Head of caudate nucleus (tissue), 42 donors: ENCODE data around the gene LIMS2.
A peak's percentile ranks its signal among the peaks of the same experiment; 100 is the strongest.

Experiments used
- DNase-seq, 42 donors: peaks; one replicate each; pipeline versions ENCODE4 v3.0.0 to v3.0.0-alpha.2; 2020 to 2021; ENCODE audit warnings: mixed read lengths in 7 of 42
- intact Hi-C: fragments of 100-400 bp; cut with DNase I; formaldehyde crosslinking; loops from one replicate; pipeline ENCODE4 v1.15.0; 2022

LIMS2 gene

GRCh38 chr2:127619877-127620705 is 55.2 kb downstream of the LIMS2 start:
- peak in 12 of 42 donors; percentile 1 to 28 (median 8) for DNase-seq
- intact Hi-C loops = no loop called here

- DNase-seq = peak in 6 of 42 donors; percentile 2 to 20 (median 4)
- intact Hi-C loops = no loop called here
These were observed 56.1 kb downstream of the LIMS2 start for GRCh38 chr2:127619203-127619590.

GRCh38 chr2:127618551-127619202 is 56.7 kb downstream of the LIMS2 start:
- intact Hi-C loops = no loop called here
- DNase-seq = peak in 6 of 42 donors; percentile 0 to 4 (median 2)

GRCh38 chr2:127615511-127616166 is 59.7 kb downstream of the LIMS2 start:
- DNase-seq = peak in 11 of 42 donors; percentile 2 to 24 (median 6)
- intact Hi-C loops = no loop called here

GRCh38 chr2:127614731-127615130 is 60.6 kb downstream of the LIMS2 start:
- peak in 3 of 42 donors; percentile 0 to 6 (median 3) for DNase-seq
- intact Hi-C loops = no loop called here

GRCh38 chr2:127614246-127614645 is 61.1 kb downstream of the LIMS2 start:
- no peak for DNase-seq
- intact Hi-C loops = no loop called here

- intact Hi-C loops = no loop called here
- DNase-seq = peak in 9 of 42 donors; percentile 1 to 32 (median 8)
These were observed 63.1 kb downstream of the LIMS2 start for GRCh38 chr2:127612111-127612822.

- peak in 11 of 42 donors; percentile 1 to 23 (median 5) for DNase-seq
- intact Hi-C loops = no loop called here
These were observed 64.0 kb downstream of the LIMS2 start for GRCh38 chr2:127611076-127611925.

GRCh38 chr2:127610561-127610960 is 64.8 kb downstream of the LIMS2 start:
- peak in 4 of 42 donors; percentile 1 to 17 (median 5) for DNase-seq
- intact Hi-C loops = no loop called here

- DNase-seq = peak in 8 of 42 donors; percentile 6 to 23 (median 8)
These were observed 65.5 kb downstream of the LIMS2 start for GRCh38 chr2:127609818-127610217.

GRCh38 chr2:127609031-127609751 is 66.1 kb downstream of the LIMS2 start:
- DNase-seq = peak in 10 of 42 donors; percentile 4 to 32 (median 9)
- intact Hi-C loops = no loop called here

More at GRCh38 chr2:127609818-127610217, 65.5 kb downstream of the LIMS2 start:
- intact Hi-C loops = no loop called here

- intact Hi-C loops = no loop called here
- peak in 10 of 42 donors; percentile 1 to 34 (median 8) for DNase-seq
These were observed 67.0 kb downstream of the LIMS2 start for GRCh38 chr2:127608061-127609030.

GRCh38 chr2:127607399-127607908 is 67.9 kb downstream of the LIMS2 start:
- intact Hi-C loops = no loop called here
- peak in 7 of 42 donors; percentile 1 to 26 (median 3) for DNase-seq

GRCh38 chr2:127606625-127607398 is 68.5 kb downstream of the LIMS2 start:
- peak in 9 of 42 donors; percentile 2 to 33 (median 8) for DNase-seq
- intact Hi-C loops = no loop called here

- intact Hi-C loops = no loop called here
- peak in 5 of 42 donors; percentile 3 to 7 (median 4) for DNase-seq
These were observed 69.6 kb downstream of the LIMS2 start for GRCh38 chr2:127605691-127606263.
